H1 (cell line): ENCODE results near the gene SOAT2. TPM values are rescaled to one million over a fixed set of nuclear protein-coding genes. Genes with fewer than 3 reads are reported as not detected.
A peak's percentile ranks its signal among the peaks of the same experiment; 100 is the strongest.

ENCODE experiments used
- CTCF ChIA-PET: fragments of 300-600 bp; sonication (Branson Sonifier 250); formaldehyde crosslinking; loops from one replicate; lab custom pipeline; 2021; ENCODE audit not compliant: partially characterized antibody; lab: Charles Lee
- POLR2A ChIA-PET: fragments of 300-600 bp; sonication (Branson Sonifier 250); formaldehyde crosslinking; loops from one replicate; lab custom pipeline; 2021; ENCODE audit warnings: inconsistent platforms; ENCODE audit not compliant: partially characterized antibody; lab: Charles Lee
- DNase-seq, 2 experiments: peaks; one replicate each; pipeline versions ENCODE4 v3.0.0 to v3.0.0-alpha.2; 2010 to 2022; ENCODE audit warnings: low spot score in 2 of 2, low read depth in 1 of 2, mixed read lengths in 1 of 2
- FAIRE-seq: peaks from 2 replicates; lab custom pipeline; 2011; peaks lifted over from hg19 to GRCh38; lab: Jason Lieb, UNC
- H2AFZ ChIP-seq: 2 replicates; pipeline ENCODE4 v1.8.1; 2012; ENCODE audit warnings: low read length, inconsistent platforms
- H2AK5ac ChIP-seq: 2 replicates; pipeline ENCODE4 v1.6.1; 2013; ENCODE audit warnings: low read depth, low read length
- H2BK120ac ChIP-seq: replicated peaks from 2 replicates; pipeline ENCODE3; 2013; ENCODE audit warnings: low read depth, low read length, inconsistent platforms
- H2BK12ac ChIP-seq: 2 replicates; pipeline ENCODE4 v1.6.1; 2013; ENCODE audit warnings: low read depth, low read length
- H2BK15ac ChIP-seq: 2 replicates; pipeline ENCODE4 v1.6.1; 2013; ENCODE audit warnings: low read length
- H2BK20ac ChIP-seq: 2 replicates; pipeline ENCODE4 v1.6.1; 2013; ENCODE audit warnings: low read length
- H2BK5ac ChIP-seq: 2 replicates; pipeline ENCODE4 v1.6.1; 2013; ENCODE audit warnings: low read depth, low read length
- H3K14ac ChIP-seq: 2 replicates; pipeline ENCODE4 v1.6.1; 2013; ENCODE audit warnings: inconsistent platforms; ENCODE audit not compliant: insufficient read length
- H3K18ac ChIP-seq: 2 replicates; pipeline ENCODE4 v1.6.1; 2013; ENCODE audit warnings: low read length; ENCODE audit errors: extremely low read depth
- H3K23ac ChIP-seq: 2 replicates; pipeline ENCODE4 v1.6.1; 2013; ENCODE audit warnings: inconsistent platforms; ENCODE audit not compliant: insufficient read length
- H3K23me2 ChIP-seq: 2 replicates; pipeline ENCODE4 v1.6.1; 2013; ENCODE audit warnings: low read depth, low read length
- H3K27ac ChIP-seq: 2 replicates; pipeline ENCODE4 v1.6.1; 2011; ENCODE audit warnings: low read depth, low read length, inconsistent platforms
- H3K27me3 ChIP-seq, 4 experiments: replicated peaks in 1 of 4; 1 replicate in 1 of 4; 2 replicates in 3 of 4; pipeline versions ENCODE4 v1.6.1 to v1.8.1; 2011 to 2013; ENCODE audit warnings: low read length in 3 of 4, mild to moderate bottlenecking in 3 of 4, inconsistent platforms in 2 of 4, mixed read lengths in 2 of 4, moderate library complexity in 1 of 4; ENCODE audit not compliant: control insufficient read depth in 3 of 4, insufficient read depth in 3 of 4; ENCODE audit errors: extremely low read depth in 1 of 4
- H3K36me3 ChIP-seq, 4 experiments: 2 replicates each; pipeline versions ENCODE4 v1.6.1 to v1.8.1; 2011 to 2013; ENCODE audit warnings: mild to moderate bottlenecking in 4 of 4, low read length in 3 of 4, moderate library complexity in 2 of 4, control low read depth in 1 of 4, inconsistent platforms in 1 of 4; ENCODE audit not compliant: insufficient read depth in 4 of 4, control insufficient read depth in 2 of 4
- H3K4ac ChIP-seq: replicated peaks from 2 replicates; pipeline ENCODE3; 2013; ENCODE audit warnings: low read length, low read depth, mixed read lengths, inconsistent platforms; ENCODE audit not compliant: insufficient read length
- H3K4me1 ChIP-seq, 4 experiments: replicated peaks in 1 of 4; 1 replicate in 1 of 4; 2 replicates in 3 of 4; pipeline versions ENCODE4 v1.6.1 to v1.8.1; 2011 to 2013; ENCODE audit warnings: low read length in 3 of 4, inconsistent platforms in 2 of 4, mixed read lengths in 1 of 4; ENCODE audit not compliant: insufficient read depth in 4 of 4, control insufficient read depth in 3 of 4
- H3K4me2 ChIP-seq, 2 experiments: 2 replicates each; pipeline versions ENCODE4 v1.6.1 to v1.8.1; 2011 to 2013; ENCODE audit warnings: low read depth in 2 of 2, low read length in 2 of 2, control low read depth in 1 of 2, inconsistent platforms in 1 of 2, mild to moderate bottlenecking in 1 of 2; ENCODE audit not compliant: insufficient read depth in 1 of 2
- H3K4me3 ChIP-seq, 4 experiments: fragments of 200-600, 300-600 bp in 1 of 4; sonication (generic), shearing (Covaris generic), sonication (Bioruptor Twin) in 1 of 4; 2 replicates each; pipeline versions ENCODE4 v1.5.1 to v1.8.1; 2011 to 2016; ENCODE audit warnings: low read length in 4 of 4, low read depth in 3 of 4, control low read depth in 2 of 4, inconsistent platforms in 2 of 4, mild to moderate bottlenecking in 2 of 4, mixed read lengths in 1 of 4, moderate library complexity in 1 of 4; ENCODE audit not compliant: insufficient read depth in 2 of 4; ENCODE audit errors: extremely low read depth in 1 of 4
- H3K56ac ChIP-seq: replicated peaks from 2 replicates; pipeline ENCODE3; 2013; ENCODE audit warnings: low read depth, mild to moderate bottlenecking, mixed read lengths, low read length, inconsistent platforms; ENCODE audit not compliant: insufficient read length
- H3K79me1 ChIP-seq: 2 replicates; pipeline ENCODE4 v1.6.1; 2013; ENCODE audit warnings: low read depth, low read length, control low read depth
- H3K79me2 ChIP-seq, 2 experiments: 2 replicates each; pipeline versions ENCODE4 v1.6.1 to v1.8.1; 2012 to 2013; ENCODE audit warnings: low read length in 2 of 2, mild to moderate bottlenecking in 2 of 2, inconsistent platforms in 1 of 2; ENCODE audit not compliant: insufficient read depth in 2 of 2, control insufficient read depth in 1 of 2
- H3K9ac ChIP-seq, 4 experiments: replicated peaks in 1 of 4; 1 replicate in 1 of 4; 2 replicates in 3 of 4; pipeline versions ENCODE4 v1.6.1 to v1.8.1; 2011 to 2013; ENCODE audit warnings: low read depth in 3 of 4, low read length in 3 of 4, control low read depth in 2 of 4, mild to moderate bottlenecking in 2 of 4, moderate library complexity in 2 of 4, inconsistent platforms in 1 of 4; ENCODE audit errors: extremely low read depth in 1 of 4
- H3K9me3 ChIP-seq, 2 experiments: 2 replicates each; pipeline versions ENCODE4 v1.6.1 to v1.8.1; 2012 to 2013; ENCODE audit warnings: mild to moderate bottlenecking in 2 of 2, moderate library complexity in 2 of 2, control low read depth in 1 of 2, inconsistent platforms in 1 of 2, low read depth in 1 of 2, low read length in 1 of 2, mixed read lengths in 1 of 2; ENCODE audit not compliant: insufficient read depth in 2 of 2
- H4K20me1 ChIP-seq, 2 experiments: replicated peaks in 1 of 2; 2 replicates each; pipeline versions ENCODE3 to v1.8.1; 2011 to 2013; ENCODE audit warnings: inconsistent platforms in 2 of 2, low read length in 2 of 2, mild to moderate bottlenecking in 1 of 2; ENCODE audit not compliant: insufficient read depth in 2 of 2, control insufficient read depth in 1 of 2
- H4K5ac ChIP-seq: 2 replicates; pipeline ENCODE4 v1.6.1; 2013; ENCODE audit warnings: low read length, low read depth, mixed read lengths, inconsistent platforms; ENCODE audit not compliant: insufficient read length
- H4K8ac ChIP-seq: 2 replicates; pipeline ENCODE4 v1.8.0; 2013; ENCODE audit warnings: mild to moderate bottlenecking, moderate library complexity, low read length, inconsistent platforms; ENCODE audit not compliant: insufficient read depth; ENCODE audit errors: extremely low read depth
- H4K91ac ChIP-seq: replicated peaks from 2 replicates; pipeline ENCODE3; 2013; ENCODE audit warnings: low read length, mixed read lengths, inconsistent platforms; ENCODE audit not compliant: insufficient read length
- BACH1 ChIP-seq: IDR thresholded peaks from 2 replicates; pipeline ENCODE4 v1.6.1; 2012; ENCODE audit warnings: low read length, improper control_type of control experiment
- BRCA1 ChIP-seq: IDR thresholded peaks from 2 replicates; pipeline ENCODE4 v1.6.1; 2012; ENCODE audit warnings: low read depth, low read length, improper control_type of control experiment
- CBX8 ChIP-seq: fragments of 300-800, 300-1000 bp; sonication (generic); IDR thresholded peaks from 2 replicates; pipeline ENCODE4 v1.7.1; 2016; ENCODE audit warnings: low read depth, low read length, borderline replicate concordance
- CEBPB ChIP-seq: IDR thresholded peaks from 2 replicates; pipeline ENCODE4 v1.6.1; 2012; ENCODE audit warnings: low read depth, low read length
- HDAC2 ChIP-seq, 2 experiments: fragments of 300-600 bp in 1 of 2; sonication (generic) in 1 of 2; IDR thresholded peaks; 2 replicates each; pipeline ENCODE4 v1.6.1; 2011 to 2012; ENCODE audit warnings: low read depth in 2 of 2, low read length in 2 of 2, mild to moderate bottlenecking in 2 of 2, moderate library complexity in 2 of 2, borderline replicate concordance in 1 of 2, inconsistent platforms in 1 of 2
- KDM1A ChIP-seq: fragments of 200-600, 300-600 bp; sonication (generic); IDR thresholded peaks from 2 replicates; pipeline ENCODE4 v1.7.1; 2016; ENCODE audit warnings: mild to moderate bottlenecking, low read length, borderline replicate concordance
- KDM5A ChIP-seq: fragments of 200-600 bp; IDR thresholded peaks from 2 replicates; pipeline ENCODE4 v1.7.1; 2012; ENCODE audit warnings: mild to moderate bottlenecking, low read length, inconsistent platforms, mixed read lengths
- POU5F1 ChIP-seq: IDR thresholded peaks from 2 replicates; pipeline ENCODE4 v1.6.1; 2011; ENCODE audit warnings: low read depth, mild to moderate bottlenecking, low read length, moderate library complexity
- SP4 ChIP-seq: IDR thresholded peaks from 2 replicates; pipeline ENCODE4 v1.6.1; 2012; ENCODE audit warnings: low read length, inconsistent platforms
- WGBS, 2 experiments: shearing (Covaris generic) in 1 of 2; methylation state at CpG; one replicate each; pipeline versions ENCODE4 v1.1.6 to v1.1.7; 2013 to 2015; ENCODE audit warnings: low lambda C conversion rate in 2 of 2, mixed read lengths in 2 of 2, inconsistent platforms in 1 of 2, low coverage in 1 of 2, missing lambda C conversion rate in 1 of 2; ENCODE audit not compliant: insufficient replicate concordance in 2 of 2, insufficient coverage in 1 of 2, insufficient read length in 1 of 2; ENCODE audit errors: extremely low coverage in 1 of 2, missing lambda C conversion rate in 1 of 2; 5-methylcytosine and 5-hydroxymethylcytosine counted together
- polyA plus RNA-seq, 7 experiments: library from polyadenylated mRNA; depleted of rRNA in 3 of 7; stranded (reverse) in 5 of 7; unstranded in 2 of 7; fragments of >200 nt in 5 of 7; fragments of 200-250 nt in 2 of 7; gene quantifications; 1 replicate in 5 of 7; 2 replicates in 1 of 7; 4 replicates in 1 of 7; pipeline versions ENCODE4 v1.2.1 to v1.2.3, GENCODE V29; 2011 to 2013; ENCODE audit warnings: missing spikeins in 2 of 7, mixed read lengths in 2 of 7
- total RNA-seq: library from RNA; stranded (reverse); fragmentation: NEBNext Ultra II Directional; extraction: Animal tissue kit (Norgen Biotek cat#: 25700); gene quantifications from 2 replicates; pipeline ENCODE4 v1.2.1, GENCODE V29; 2021

SOAT2 gene
- total and polyA plus RNA-seq, 2 of the 8 experiments (the other 6 are each of a cell fraction or from before 2014, with no cell fraction given), result 0.08 TPM; not detected in 1

- no peak overlapping the region for H3K4me3 ChIP-seq
- H2AFZ ChIP-seq, result no peak overlapping the region
- no peak overlapping the region for H4K5ac ChIP-seq
- no peak overlapping the region for H4K91ac ChIP-seq
- no peaks in the 10 kb centered on the region for H3K9me3 ChIP-seq
- 0 out of 2 replicates have a peak overlapping the region, but pooled peaks have one; percentile 9 for H4K8ac ChIP-seq
- no peak overlapping the region for H3K23ac ChIP-seq
- no peak for TF ChIP-seq BACH1
- no peak for TF ChIP-seq POU5F1
- no peak for TF ChIP-seq KDM5A
- TF ChIP-seq SP4, result no peak
- TF ChIP-seq CBX8, result no peak
- TF ChIP-seq CEBPB, result no peak
- no peak for TF ChIP-seq KDM1A
- no peak for TF ChIP-seq HDAC2 (IDR thresholded peaks at IDR 0.05; ENCODE audit: borderline replicate concordance in 1 of 2, low read depth in 2 of 2, low read length in 2 of 2)
- TF ChIP-seq BRCA1, result no peak
- peaks cover 2 to 5% of the 10 kb centered on the region in 2 experiments for H4K20me1 ChIP-seq
- H2BK12ac ChIP-seq, result no peak overlapping the region
- H3K23me2 ChIP-seq, result no peaks in the 10 kb centered on the region
- H2AK5ac ChIP-seq, result no peak overlapping the region; the same call in 1 of the 2 replicates
- 66% methylated on average over 15 of the region's 15 CpGs; no CpG with 5 or more reads in 1 of the 2 experiments for WGBS, 2 experiments
- no peaks in the 10 kb centered on the region for H3K36me3 ChIP-seq
- no peak overlapping the region for H2BK15ac ChIP-seq
- peaks cover 0 to 2% (median 0%) of the 10 kb centered on the region in 4 experiments; a peak in 2 of 7 replicates for H3K27me3 ChIP-seq
- H3K18ac ChIP-seq, result no peak overlapping the region
- FAIRE-seq, result no peak
- POLR2A ChIA-PET, result interaction anchor here (1.0 to 1.3 kb wide), 3 partner anchors 7 to 11 kb away, joined by 3 to 5 read pairs (median 3); partner anchors contain the start of gene SPRYD3
- peaks cover 4 to 16% (median 10%) of the 10 kb centered on the region in 4 experiments for H3K4me1 ChIP-seq
- H3K4me2 ChIP-seq, result 0 out of 4 replicates have a peak overlapping the region, but pooled peaks of 1 of the 2 experiments have one; percentile 4
- no peak overlapping the region for H3K14ac ChIP-seq
- H3K27ac ChIP-seq, result no peak overlapping the region
- no peaks in the 10 kb centered on the region for H3K79me1 ChIP-seq
- H3K4ac ChIP-seq, result no peak overlapping the region
- H3K79me2 ChIP-seq, result no peaks in the 10 kb centered on the region
- no peak overlapping the region; the same call in 1 of the 2 replicates for H2BK5ac ChIP-seq
- no peak overlapping the region for H2BK120ac ChIP-seq
- CTCF ChIA-PET, result interaction anchor here (1.0 to 22.4 kb wide), 7 partner anchors 7 to 128 kb away, joined by 3 to 531 read pairs (median 91); partner anchors contain the start of genes IGFBP6, SOAT2, SPRYD3 and TNS2
- no peak for DNase-seq
- no peak overlapping the region for H3K56ac ChIP-seq
- H2BK20ac ChIP-seq, result no peak overlapping the region
- no peak overlapping the region for H3K9ac ChIP-seq
Measured at GRCh38 chr12:53068811-53069585, 34.3 kb upstream of the SOAT2 start.
